Measurements from ENCODE around the gene NKAIN2.

The NKAIN2 gene

DNA sequence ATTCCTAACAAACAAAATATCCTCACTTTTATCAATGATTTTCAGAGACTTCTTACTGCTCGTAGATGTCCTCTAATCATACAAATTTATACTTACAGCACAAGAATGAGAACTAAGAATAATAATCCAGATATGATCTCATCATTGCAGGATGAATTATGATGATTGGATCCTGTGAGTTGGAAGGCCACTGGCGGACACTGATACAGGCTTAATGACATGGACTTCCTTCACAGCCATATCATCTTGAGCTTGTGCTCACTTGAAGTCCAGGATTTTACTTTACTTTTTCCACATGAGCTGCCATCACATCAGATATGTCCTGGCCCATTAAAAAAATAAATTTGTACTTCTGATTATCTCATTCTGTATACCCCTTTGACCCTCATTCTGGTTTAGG lies 94.3 kb downstream of the NKAIN2 start:
- DNase-seq (ENCODE audit: low read depth), result no peak
- TF ChIP-seq, protein P1, sequence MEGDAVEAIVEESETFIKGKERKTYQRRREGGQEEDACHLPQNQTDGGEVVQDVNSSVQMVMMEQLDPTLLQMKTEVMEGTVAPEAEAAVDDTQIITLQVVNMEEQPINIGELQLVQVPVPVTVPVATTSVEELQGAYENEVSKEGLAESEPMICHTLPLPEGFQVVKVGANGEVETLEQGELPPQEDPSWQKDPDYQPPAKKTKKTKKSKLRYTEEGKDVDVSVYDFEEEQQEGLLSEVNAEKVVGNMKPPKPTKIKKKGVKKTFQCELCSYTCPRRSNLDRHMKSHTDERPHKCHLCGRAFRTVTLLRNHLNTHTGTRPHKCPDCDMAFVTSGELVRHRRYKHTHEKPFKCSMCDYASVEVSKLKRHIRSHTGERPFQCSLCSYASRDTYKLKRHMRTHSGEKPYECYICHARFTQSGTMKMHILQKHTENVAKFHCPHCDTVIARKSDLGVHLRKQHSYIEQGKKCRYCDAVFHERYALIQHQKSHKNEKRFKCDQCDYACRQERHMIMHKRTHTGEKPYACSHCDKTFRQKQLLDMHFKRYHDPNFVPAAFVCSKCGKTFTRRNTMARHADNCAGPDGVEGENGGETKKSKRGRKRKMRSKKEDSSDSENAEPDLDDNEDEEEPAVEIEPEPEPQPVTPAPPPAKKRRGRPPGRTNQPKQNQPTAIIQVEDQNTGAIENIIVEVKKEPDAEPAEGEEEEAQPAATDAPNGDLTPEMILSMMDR (conservative IDR thresholded peaks at IDR 0.05; ENCODE audit: low read length), result no peak
- no peak overlapping the region for H3K4me3 ChIP-seq (ENCODE audit: low read length)

DNA sequence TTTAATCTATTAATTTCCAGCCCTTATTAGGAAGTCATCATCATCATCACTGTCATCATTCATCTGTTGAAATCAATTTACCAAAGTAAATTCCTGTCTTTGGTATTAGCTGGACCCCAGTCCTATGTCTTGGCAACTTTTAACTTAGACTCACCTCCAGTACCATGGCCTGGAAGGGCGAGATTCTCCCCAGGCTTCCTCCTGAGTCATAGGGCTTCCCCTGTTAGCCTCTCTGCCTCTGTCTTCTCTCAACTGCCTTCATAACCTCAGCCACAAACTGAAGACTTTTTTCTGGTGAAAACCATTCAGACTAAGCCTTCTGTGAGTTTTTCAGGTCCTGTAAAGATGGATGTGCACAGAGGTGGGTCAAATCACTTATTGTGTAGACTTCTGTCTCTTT lies 95.0 kb downstream of the NKAIN2 start:
- H3K4me3 ChIP-seq (ENCODE audit: low read length), result no peak overlapping the region
- TF ChIP-seq, protein P1 (conservative IDR thresholded peaks at IDR 0.05; ENCODE audit: low read length), result no peak
- DNase-seq (ENCODE audit: low read depth), result no peak

DNA sequence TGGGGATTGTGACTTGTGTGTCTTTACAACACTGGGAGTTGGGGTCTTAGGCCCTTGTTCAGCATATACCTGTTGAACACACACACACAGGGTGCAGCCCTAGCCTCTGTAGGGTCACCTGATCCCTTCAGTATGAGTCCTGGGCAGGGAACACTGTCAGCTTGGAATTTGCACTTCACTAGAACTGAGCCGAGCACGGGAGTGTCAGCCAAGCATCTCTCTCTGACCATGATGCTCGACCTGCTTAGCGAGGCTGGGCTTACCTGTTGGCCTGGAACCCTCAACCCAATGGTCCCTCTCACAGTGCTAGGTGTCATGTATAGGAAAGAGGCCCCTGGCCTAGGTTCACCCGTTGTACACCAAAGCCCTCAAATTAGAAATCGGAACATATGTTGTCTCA lies 96.1 kb downstream of the NKAIN2 start:
- H3K4me3 ChIP-seq (ENCODE audit: low read length), result no peak overlapping the region
- TF ChIP-seq, protein P1 (conservative IDR thresholded peaks at IDR 0.05; ENCODE audit: low read length), result no peak
- DNase-seq (ENCODE audit: low read depth), result no peak

DNA sequence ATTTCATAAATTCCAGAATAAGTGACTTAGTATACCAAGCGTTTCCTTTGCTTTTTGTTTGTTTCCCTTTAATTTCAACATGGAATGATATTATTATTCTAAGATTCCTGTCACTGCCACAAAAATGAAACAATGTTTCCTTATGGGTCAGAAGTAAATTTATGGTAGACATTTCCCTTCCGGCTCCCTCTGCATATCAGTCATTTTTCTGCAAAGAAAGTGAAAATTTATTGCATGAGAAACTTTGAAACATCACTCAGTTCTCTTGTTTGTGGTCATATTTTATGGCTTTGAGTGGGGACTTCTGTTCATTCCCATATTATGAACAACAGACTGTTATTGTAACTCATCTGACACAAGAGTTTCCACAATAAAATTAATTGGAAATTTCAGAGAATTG lies 97.8 kb downstream of the NKAIN2 start:
- H3K4me3 ChIP-seq (ENCODE audit: low read length), result no peak overlapping the region
- TF ChIP-seq, protein P1 (conservative IDR thresholded peaks at IDR 0.05; ENCODE audit: low read length), result no peak
- no peak for DNase-seq (ENCODE audit: low read depth)

DNA sequence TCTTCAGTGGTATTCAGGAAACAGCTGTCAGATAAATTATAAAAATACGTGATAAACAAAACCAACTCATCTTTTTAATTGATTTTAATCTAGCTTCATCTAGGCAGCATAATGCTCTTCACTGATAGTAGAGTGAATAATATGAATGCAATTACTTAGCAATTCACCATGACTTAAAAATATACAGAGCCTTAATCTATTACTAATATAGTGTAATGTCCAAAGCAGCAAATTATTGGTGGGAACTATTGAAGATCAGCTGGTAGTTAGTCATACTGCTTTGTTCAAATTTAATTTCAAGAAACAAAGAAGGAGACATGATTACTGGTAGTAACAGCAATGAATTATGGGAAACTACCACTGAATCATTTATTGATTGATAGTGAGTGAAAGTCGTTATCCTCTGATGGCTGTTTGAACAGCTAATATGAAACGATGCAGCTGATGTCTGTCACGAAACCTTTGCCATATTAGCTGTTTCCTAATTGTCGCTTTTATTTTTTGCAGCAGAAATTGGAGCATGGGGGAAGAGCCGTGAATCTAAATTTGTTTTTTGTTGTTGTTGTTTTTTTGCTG lies 99.2 kb downstream of the NKAIN2 start:
- H3K4me3 ChIP-seq (ENCODE audit: low read length), result no peak overlapping the region
- DNase-seq (ENCODE audit: low read depth), result no peak
- TF ChIP-seq, protein P1 (conservative IDR thresholded peaks at IDR 0.05; ENCODE audit: low read length), result no peak

DNA sequence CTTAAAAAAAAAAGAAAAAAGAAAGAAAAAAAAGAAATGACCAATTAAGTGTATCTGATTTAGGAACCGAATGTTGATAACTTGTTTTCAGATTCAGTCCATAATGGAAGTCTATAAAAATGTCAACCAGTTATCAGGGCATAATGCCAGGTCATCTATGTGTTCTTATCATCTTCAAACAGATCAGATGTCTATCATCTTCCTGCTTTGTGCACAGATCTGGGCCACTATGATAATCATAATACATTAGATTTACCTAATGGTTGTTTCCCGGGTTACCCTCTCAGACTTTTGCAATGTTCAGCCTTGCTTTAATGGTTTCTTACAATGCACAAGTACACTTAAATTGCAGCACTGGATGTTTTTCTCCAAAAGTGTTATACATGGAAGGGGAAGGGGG lies 100.6 kb downstream of the NKAIN2 start:
- TF ChIP-seq, protein P1 (conservative IDR thresholded peaks at IDR 0.05; ENCODE audit: low read length), result no peak
- no peak overlapping the region for H3K4me3 ChIP-seq (ENCODE audit: low read length)
- DNase-seq (ENCODE audit: low read depth), result no peak

DNA sequence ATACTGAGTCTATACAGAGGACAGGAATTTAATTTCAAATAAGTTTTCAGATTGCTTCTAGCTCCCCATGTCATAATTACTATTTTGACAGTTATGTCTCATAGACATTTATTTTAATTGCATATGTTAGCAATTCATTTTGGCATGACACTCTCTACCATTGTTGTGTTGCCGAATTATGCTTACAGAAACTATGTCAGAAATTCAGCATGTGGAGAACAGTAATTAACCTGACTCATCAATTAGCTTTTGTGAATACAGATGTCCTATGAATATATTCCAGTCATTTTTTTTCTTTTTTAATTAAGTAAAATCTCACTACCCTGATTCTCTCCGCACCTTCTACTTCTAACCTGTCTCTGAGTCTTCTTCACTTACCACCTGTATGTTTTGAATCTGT lies 105.1 kb downstream of the NKAIN2 start:
- no peak for DNase-seq (ENCODE audit: low read depth)
- TF ChIP-seq, protein P1 (conservative IDR thresholded peaks at IDR 0.05; ENCODE audit: low read length), result no peak
- no peak overlapping the region for H3K4me3 ChIP-seq (ENCODE audit: low read length)

All from AG10803 (cell line).